HEK293 (cell line): ENCODE measurements around the gene SRBD1.

Experiments
- EGR2 ChIP-seq: fragments of 450-650 bp; formaldehyde crosslinking; IDR thresholded peaks from 2 replicates; pipeline ENCODE4 v1.5.1; 2016; ENCODE audit warnings: low read depth, missing biosample characterization, missing genetic modification characterization
- HOXD13 ChIP-seq: sonication (generic); formaldehyde crosslinking; IDR thresholded peaks from 2 replicates; pipeline ENCODE4 v1.8.0; 2022; ENCODE audit warnings: missing genetic modification reagents, borderline replicate concordance
- KLF9 ChIP-seq: fragments of 450-650 bp; formaldehyde crosslinking; IDR thresholded peaks from 2 replicates; pipeline ENCODE4 v1.5.1; 2016; ENCODE audit warnings: missing biosample characterization, missing genetic modification characterization, low read depth
- MZF1 ChIP-seq: fragments of 450-650 bp; formaldehyde crosslinking; IDR thresholded peaks from 2 replicates; pipeline ENCODE4 v1.5.1; 2017; ENCODE audit warnings: missing biosample characterization, missing genetic modification characterization, borderline replicate concordance
- OVOL3 ChIP-seq: fragments of 450-650 bp; formaldehyde crosslinking; IDR thresholded peaks from 2 replicates; pipeline ENCODE4 v1.5.1; 2016; ENCODE audit warnings: missing biosample characterization, missing genetic modification characterization
- REPIN1 ChIP-seq: fragments of 450-650 bp; formaldehyde crosslinking; IDR thresholded peaks from 2 replicates; pipeline ENCODE4 v1.5.1; 2017; ENCODE audit warnings: missing biosample characterization, missing genetic modification characterization, low read depth
- SALL2 ChIP-seq: fragments of 450-650 bp; formaldehyde crosslinking; IDR thresholded peaks from 2 replicates; pipeline ENCODE4 v1.5.0; 2017; ENCODE audit warnings: missing biosample characterization, mild to moderate bottlenecking, missing genetic modification characterization, borderline replicate concordance
- SP2 ChIP-seq: fragments of 450-650 bp; formaldehyde crosslinking; IDR thresholded peaks from 2 replicates; pipeline ENCODE4 v1.5.1; 2016; ENCODE audit warnings: missing biosample characterization, missing genetic modification characterization
- TCF7L2 ChIP-seq: IDR thresholded peaks from 2 replicates; pipeline ENCODE4 v1.6.1; 2011; ENCODE audit warnings: low read depth, mild to moderate bottlenecking, inconsistent platforms, low read length, moderate library complexity, borderline replicate concordance
- TRIM28 ChIP-seq: IDR thresholded peaks from 2 replicates; pipeline ENCODE4 v1.6.1; 2011; ENCODE audit warnings: low read length, control low read depth, borderline replicate concordance
- WT1 ChIP-seq: fragments of 450-650 bp; formaldehyde crosslinking; IDR thresholded peaks from 2 replicates; pipeline ENCODE4 v1.5.1; 2016; ENCODE audit warnings: missing biosample characterization, missing genetic modification characterization
- YY1 ChIP-seq: fragments of 450-650 bp; formaldehyde crosslinking; IDR thresholded peaks from 2 replicates; pipeline ENCODE4 v1.5.1; 2018; ENCODE audit warnings: missing biosample characterization, missing genetic modification characterization
- ZBTB20 ChIP-seq: fragments of 450-650 bp; formaldehyde crosslinking; IDR thresholded peaks from 2 replicates; pipeline ENCODE4 v1.5.1; 2016; ENCODE audit warnings: missing biosample characterization, missing genetic modification characterization
- ZFHX2 ChIP-seq: fragments of 450-650 bp; formaldehyde crosslinking; conservative IDR thresholded peaks from 2 replicates; pipeline ENCODE4 v1.5.1; 2016; ENCODE audit warnings: missing biosample characterization, missing genetic modification characterization
- ZNF10 ChIP-seq: fragments of 450-650 bp; formaldehyde crosslinking; IDR thresholded peaks from 2 replicates; pipeline ENCODE4 v1.5.1; 2017; ENCODE audit warnings: missing biosample characterization, missing genetic modification characterization
- ZNF133 ChIP-seq: fragments of 450-650 bp; formaldehyde crosslinking; IDR thresholded peaks from 2 replicates; pipeline ENCODE4 v1.5.1; 2016; ENCODE audit warnings: missing biosample characterization, missing genetic modification characterization
- ZNF174 ChIP-seq: fragments of 450-650 bp; formaldehyde crosslinking; IDR thresholded peaks from 2 replicates; pipeline ENCODE4 v1.5.0; 2017; ENCODE audit warnings: missing biosample characterization, mild to moderate bottlenecking, missing genetic modification characterization
- ZNF19 ChIP-seq: fragments of 450-650 bp; formaldehyde crosslinking; IDR thresholded peaks from 2 replicates; pipeline ENCODE4; 2016; ENCODE audit warnings: missing biosample characterization, missing genetic modification characterization, low read depth
- ZNF23 ChIP-seq: fragments of 450-650 bp; formaldehyde crosslinking; IDR thresholded peaks from 2 replicates; pipeline ENCODE4 v1.5.1; 2016; ENCODE audit warnings: missing biosample characterization, missing genetic modification characterization, borderline replicate concordance
- ZNF266 ChIP-seq: fragments of 450-650 bp; formaldehyde crosslinking; IDR thresholded peaks from 2 replicates; pipeline ENCODE4 v1.5.1; 2016; ENCODE audit warnings: missing biosample characterization, missing genetic modification characterization, low read depth
- ZNF274 ChIP-seq, 2 experiments: fragments of 200-500 bp in 1 of 2; fragments of 450-650 bp in 1 of 2; sonication (Bioruptor generic) in 1 of 2; formaldehyde crosslinking in 1 of 2; IDR thresholded peaks; 2 replicates each; pipeline versions ENCODE4 v1.5.1 to v1.6.1; 2014 to 2016; ENCODE audit warnings: borderline replicate concordance in 1 of 2, inconsistent platforms in 1 of 2, low read length in 1 of 2, missing biosample characterization in 1 of 2, missing genetic modification characterization in 1 of 2
- ZNF311 ChIP-seq: fragments of 450-650 bp; formaldehyde crosslinking; IDR thresholded peaks from 2 replicates; pipeline ENCODE4 v1.5.1; 2017; ENCODE audit warnings: missing biosample characterization, missing genetic modification characterization, borderline replicate concordance
- ZNF416 ChIP-seq: fragments of 450-650 bp; formaldehyde crosslinking; IDR thresholded peaks from 2 replicates; pipeline ENCODE4 v1.5.1; 2016; ENCODE audit warnings: missing biosample characterization, missing genetic modification characterization
- ZNF426 ChIP-seq: fragments of 450-650 bp; formaldehyde crosslinking; IDR thresholded peaks from 2 replicates; pipeline ENCODE4 v1.5.1; 2017; ENCODE audit warnings: missing biosample characterization, missing genetic modification characterization, mild to moderate bottlenecking, inconsistent platforms, moderate library complexity
- ZNF510 ChIP-seq: fragments of 450-650 bp; formaldehyde crosslinking; IDR thresholded peaks from 2 replicates; pipeline ENCODE4 v1.5.1; 2018; ENCODE audit warnings: mild to moderate bottlenecking, missing genetic modification characterization, missing biosample characterization; ENCODE audit not compliant: insufficient replicate concordance
- ZNF529 ChIP-seq: fragments of 450-650 bp; formaldehyde crosslinking; IDR thresholded peaks from 2 replicates; pipeline ENCODE4 v1.5.1; 2017; ENCODE audit warnings: missing genetic modification characterization, missing biosample characterization; ENCODE audit not compliant: insufficient replicate concordance
- ZNF571 ChIP-seq: fragments of 450-650 bp; formaldehyde crosslinking; IDR thresholded peaks from 2 replicates; pipeline ENCODE4 v1.5.0; 2017; ENCODE audit warnings: missing biosample characterization, missing genetic modification characterization
- ZNF792 ChIP-seq: fragments of 450-650 bp; formaldehyde crosslinking; IDR thresholded peaks from 2 replicates; pipeline ENCODE4 v1.5.1; 2016; ENCODE audit warnings: missing biosample characterization, missing genetic modification characterization
- ZNF843 ChIP-seq: fragments of 450-650 bp; formaldehyde crosslinking; IDR thresholded peaks from 2 replicates; pipeline ENCODE4 v1.5.1; 2016; ENCODE audit warnings: missing biosample characterization, missing genetic modification characterization
- ZSCAN30 ChIP-seq: fragments of 450-650 bp; IDR thresholded peaks from 2 replicates; pipeline ENCODE4 v1.5.1; 2018; ENCODE audit warnings: missing biosample characterization, mild to moderate bottlenecking, missing genetic modification characterization, moderate library complexity
- TF ChIP-seq, protein P1 (sequence below): fragments of 450-650 bp; formaldehyde crosslinking; IDR thresholded peaks from 2 replicates; pipeline ENCODE4 v1.5.1; 2016; ENCODE audit warnings: missing biosample characterization, missing genetic modification characterization
- TF ChIP-seq, protein P2 (sequence below): fragments of 450-650 bp; formaldehyde crosslinking; IDR thresholded peaks from 2 replicates; pipeline ENCODE4 v1.5.1; 2016; ENCODE audit warnings: missing biosample characterization, missing genetic modification characterization, borderline replicate concordance
- TF ChIP-seq, protein P3 (sequence below): fragments of 450-650 bp; formaldehyde crosslinking; IDR thresholded peaks from 2 replicates; pipeline ENCODE4 v1.5.1; 2017; ENCODE audit warnings: missing biosample characterization, missing genetic modification characterization
- TF ChIP-seq, protein P4 (sequence below): fragments of 450-650 bp; formaldehyde crosslinking; IDR thresholded peaks from 2 replicates; pipeline ENCODE4 v1.5.1; 2016; ENCODE audit warnings: missing biosample characterization, missing genetic modification characterization
- TF ChIP-seq, protein P5 (sequence below): fragments of 450-650 bp; formaldehyde crosslinking; IDR thresholded peaks from 2 replicates; pipeline ENCODE4; 2016; ENCODE audit warnings: missing biosample characterization, missing genetic modification characterization

The SRBD1 gene

DNA sequence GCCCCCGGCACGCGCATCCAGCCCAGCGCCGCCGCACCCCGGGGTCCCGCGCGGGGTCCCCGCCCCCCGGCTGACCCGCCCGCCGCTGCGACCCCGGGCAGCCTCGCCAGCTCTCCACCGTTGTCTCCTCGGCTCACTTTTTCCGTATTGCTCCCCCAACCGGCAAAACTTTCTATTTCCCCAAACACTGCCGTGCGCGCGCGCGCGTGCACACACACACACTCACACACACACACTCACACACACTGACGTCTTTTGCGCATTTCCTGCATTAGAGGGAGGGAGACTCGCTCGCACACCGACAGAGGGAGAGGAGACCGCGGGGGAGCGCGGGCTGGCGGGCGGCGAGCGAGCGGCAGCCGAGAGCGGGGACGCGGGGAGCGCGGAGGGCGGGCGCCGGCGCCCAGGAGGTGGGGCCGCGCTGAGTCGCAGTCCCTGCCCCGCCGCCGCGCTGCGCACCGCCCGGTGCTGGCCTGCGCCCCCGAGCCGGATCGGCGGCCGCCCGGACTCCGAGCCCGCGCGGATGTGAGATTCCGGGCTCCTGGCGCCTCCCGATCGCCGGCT lies 39.9 kb upstream of the SRBD1 start (continued):
- TF ChIP-seq ZNF266 (tag by site-specific recombination) (no peak), MZF1 (tag by site-specific recombination) (peak; percentile 63; the same call in 1 of the 2 replicates), SALL2 (no peak), ZNF174 (tag by site-specific recombination) (no peak), ZNF19 (tag by site-specific recombination) (no peak), WT1 (no peak), REPIN1 (tag by site-specific recombination) (no peak), ZNF10 (tag by site-specific recombination) (no peak), OVOL3 (tag by site-specific recombination) (no peak), ZNF23 (tag by site-specific recombination) (no peak), ZNF792 (tag by site-specific recombination) (peak; percentile 66; the same call in 1 of the 2 replicates), SP2 (tag by site-specific recombination) (peak; percentile 51), ZBTB20 (tag by site-specific recombination) (peak; percentile 58; the same call in 1 of the 2 replicates), EGR2 (tag by site-specific recombination) (no peak), ZNF416 (no peak), YY1 (tag by site-specific recombination) (no peak), TCF7L2 (no peak), ZNF510 (tag by site-specific recombination) (no peak), ZNF133 (tag by site-specific recombination) (peak; percentile 41), HOXD13 (CRISPR knock-in tag) (no peak), TRIM28 (no peak), ZSCAN30 (tag by site-specific recombination) (peak; percentile 30; the same call in 1 of the 2 replicates), KLF9 (tag by site-specific recombination) (0 out of 2 replicates have a peak, but pooled peaks have one; percentile 55), ZNF426 (tag by site-specific recombination) (no peak), ZNF843 (tag by site-specific recombination) (peak; percentile 66; the same call in 1 of the 2 replicates), ZNF571 (tag by site-specific recombination) (no peak), ZNF274 (IDR thresholded peaks at IDR 0.05; ENCODE audit: low read length) (no peak), ZNF274 (tag by site-specific recombination; IDR thresholded peaks at IDR 0.05; ENCODE audit: borderline replicate concordance) (no peak), ZNF529 (tag by site-specific recombination) (no peak), ZNF311 (tag by site-specific recombination) (no peak), ZFHX2 (tag by site-specific recombination) (peak; percentile 54)
- TF ChIP-seq, protein P1, sequence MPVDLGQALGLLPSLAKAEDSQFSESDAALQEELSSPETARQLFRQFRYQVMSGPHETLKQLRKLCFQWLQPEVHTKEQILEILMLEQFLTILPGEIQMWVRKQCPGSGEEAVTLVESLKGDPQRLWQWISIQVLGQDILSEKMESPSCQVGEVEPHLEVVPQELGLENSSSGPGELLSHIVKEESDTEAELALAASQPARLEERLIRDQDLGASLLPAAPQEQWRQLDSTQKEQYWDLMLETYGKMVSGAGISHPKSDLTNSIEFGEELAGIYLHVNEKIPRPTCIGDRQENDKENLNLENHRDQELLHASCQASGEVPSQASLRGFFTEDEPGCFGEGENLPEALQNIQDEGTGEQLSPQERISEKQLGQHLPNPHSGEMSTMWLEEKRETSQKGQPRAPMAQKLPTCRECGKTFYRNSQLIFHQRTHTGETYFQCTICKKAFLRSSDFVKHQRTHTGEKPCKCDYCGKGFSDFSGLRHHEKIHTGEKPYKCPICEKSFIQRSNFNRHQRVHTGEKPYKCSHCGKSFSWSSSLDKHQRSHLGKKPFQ (tag by site-specific recombination), result peak; percentile 79
- TF ChIP-seq, protein P2, sequence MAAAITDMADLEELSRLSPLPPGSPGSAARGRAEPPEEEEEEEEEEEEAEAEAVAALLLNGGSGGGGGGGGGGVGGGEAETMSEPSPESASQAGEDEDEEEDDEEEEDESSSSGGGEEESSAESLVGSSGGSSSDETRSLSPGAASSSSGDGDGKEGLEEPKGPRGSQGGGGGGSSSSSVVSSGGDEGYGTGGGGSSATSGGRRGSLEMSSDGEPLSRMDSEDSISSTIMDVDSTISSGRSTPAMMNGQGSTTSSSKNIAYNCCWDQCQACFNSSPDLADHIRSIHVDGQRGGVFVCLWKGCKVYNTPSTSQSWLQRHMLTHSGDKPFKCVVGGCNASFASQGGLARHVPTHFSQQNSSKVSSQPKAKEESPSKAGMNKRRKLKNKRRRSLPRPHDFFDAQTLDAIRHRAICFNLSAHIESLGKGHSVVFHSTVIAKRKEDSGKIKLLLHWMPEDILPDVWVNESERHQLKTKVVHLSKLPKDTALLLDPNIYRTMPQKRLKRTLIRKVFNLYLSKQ (tag by site-specific recombination), result no peak
- TF ChIP-seq, protein P3, sequence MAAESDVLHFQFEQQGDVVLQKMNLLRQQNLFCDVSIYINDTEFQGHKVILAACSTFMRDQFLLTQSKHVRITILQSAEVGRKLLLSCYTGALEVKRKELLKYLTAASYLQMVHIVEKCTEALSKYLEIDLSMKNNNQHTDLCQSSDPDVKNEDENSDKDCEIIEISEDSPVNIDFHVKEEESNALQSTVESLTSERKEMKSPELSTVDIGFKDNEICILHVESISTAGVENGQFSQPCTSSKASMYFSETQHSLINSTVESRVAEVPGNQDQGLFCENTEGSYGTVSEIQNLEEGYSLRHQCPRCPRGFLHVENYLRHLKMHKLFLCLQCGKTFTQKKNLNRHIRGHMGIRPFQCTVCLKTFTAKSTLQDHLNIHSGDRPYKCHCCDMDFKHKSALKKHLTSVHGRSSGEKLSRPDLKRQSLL, result no peak
- TF ChIP-seq, protein P4, sequence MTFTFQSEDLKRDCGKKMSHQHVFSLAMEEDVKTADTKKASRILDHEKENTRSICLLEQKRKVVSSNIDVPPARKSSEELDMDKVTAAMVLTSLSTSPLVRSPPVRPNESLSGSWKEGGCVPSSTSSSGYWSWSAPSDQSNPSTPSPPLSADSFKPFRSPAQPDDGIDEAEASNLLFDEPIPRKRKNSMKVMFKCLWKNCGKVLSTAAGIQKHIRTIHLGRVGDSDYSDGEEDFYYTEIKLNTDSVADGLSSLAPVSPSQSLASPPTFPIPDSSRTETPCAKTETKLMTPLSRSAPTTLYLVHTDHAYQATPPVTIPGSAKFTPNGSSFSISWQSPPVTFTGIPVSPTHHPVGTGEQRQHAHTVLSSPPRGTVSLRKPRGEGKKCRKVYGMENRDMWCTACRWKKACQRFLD (tag by site-specific recombination), result no peak
- TF ChIP-seq, protein P5, sequence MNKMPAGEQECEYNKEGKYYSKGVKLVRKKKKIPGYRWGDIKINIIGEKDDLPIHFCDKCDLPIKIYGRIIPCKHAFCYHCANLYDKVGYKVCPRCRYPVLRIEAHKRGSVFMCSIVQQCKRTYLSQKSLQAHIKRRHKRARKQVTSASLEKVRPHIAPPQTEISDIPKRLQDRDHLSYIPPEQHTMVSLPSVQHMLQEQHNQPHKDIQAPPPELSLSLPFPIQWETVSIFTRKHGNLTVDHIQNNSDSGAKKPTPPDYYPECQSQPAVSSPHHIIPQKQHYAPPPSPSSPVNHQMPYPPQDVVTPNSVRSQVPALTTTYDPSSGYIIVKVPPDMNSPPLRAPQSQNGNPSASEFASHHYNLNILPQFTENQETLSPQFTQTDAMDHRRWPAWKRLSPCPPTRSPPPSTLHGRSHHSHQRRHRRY, result no peak
